DMS153 (cell line): ENCODE data around the gene STEAP1.
A peak's percentile ranks its signal among the peaks of the same experiment; 100 is the strongest.

Experiments used
- DNase-seq: peaks from one replicate; lab custom pipeline; 2025; lab: John Stamatoyannopoulos, UW

Gene STEAP1

GRCh38 chr7:90211391-90212148 lies 57.3 kb downstream of the STEAP1 start, which contains the start of gene STEAP2:
TSS of gene STEAP2 (plus strand) at chr7:90211740. CDS start at chr7:90225083, 13,343 bp downstream.
- DNase-seq: peak; percentile 28

DNA sequence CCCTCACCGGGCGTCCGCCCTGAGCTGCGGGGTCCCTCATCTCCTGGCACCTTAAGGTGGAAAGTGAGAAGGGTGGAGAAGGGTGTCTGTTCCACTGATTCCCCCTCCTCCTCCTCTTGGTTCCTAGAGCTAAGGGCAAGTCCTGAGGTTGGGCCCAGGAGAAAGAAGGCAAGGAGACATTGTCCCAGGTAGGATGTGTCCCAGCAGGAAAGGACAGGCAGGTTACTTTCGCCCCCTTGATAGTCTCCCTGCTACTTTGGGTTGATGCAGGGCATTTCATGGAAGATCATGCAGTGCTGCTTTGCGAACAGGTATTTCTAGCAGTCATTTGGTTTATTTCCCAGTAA lies 57.9 kb downstream of the STEAP1 start:
- DNase-seq: no peak

DNA sequence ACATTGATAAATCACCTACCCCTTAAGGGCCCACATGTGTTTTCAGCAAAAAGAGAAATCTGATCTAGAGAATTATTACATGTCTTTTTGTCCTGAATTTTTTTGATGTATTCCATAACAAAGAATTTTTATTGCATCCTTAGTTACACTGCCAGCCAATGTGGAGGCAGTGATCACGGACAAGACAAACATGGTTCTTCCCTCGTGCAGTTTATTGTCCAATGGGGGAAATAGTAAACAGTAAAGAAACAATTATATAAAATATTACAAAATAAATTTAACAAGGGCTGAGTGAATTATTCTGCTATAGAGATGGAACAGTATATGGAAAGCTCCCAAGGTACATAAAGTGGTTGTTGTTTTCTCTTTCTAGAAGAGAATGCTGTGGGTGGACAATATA lies 59.3 kb downstream of the STEAP1 start:
- no peak for DNase-seq
